SK-N-SH (cell line): ENCODE data around the gene SLIT1. TPM values are rescaled to one million over a fixed set of nuclear protein-coding genes. Genes with fewer than 3 reads are reported as not detected.

ENCODE experiments used
- CTCF ChIA-PET: fragments of 300-600, 350-600 bp; formaldehyde crosslinking; extraction: SDS; loops from one replicate; lab custom pipeline; 2021; lab: Yijun Ruan, JAX
- POLR2A ChIA-PET: fragments of 350-600 bp; sonication (Branson Sonifier 250); formaldehyde crosslinking; extraction: SDS; loops from one replicate; lab custom pipeline; 2020; ENCODE audit warnings: antibody characterized with exemption, inconsistent platforms; lab: Yijun Ruan, JAX
- DNase-seq: peaks from one replicate; pipeline ENCODE4 v3.0.0; 2012
- H2AFZ ChIP-seq: fragments of 200-600 bp; sonication (generic); 2 replicates; pipeline ENCODE4 v1.8.1; 2016; ENCODE audit warnings: antibody characterized with exemption, mild to moderate bottlenecking, low read depth
- H3F3A ChIP-seq: fragments of 200-600 bp; sonication (generic); replicated peaks from 2 replicates; pipeline ENCODE3; 2016; ENCODE audit warnings: antibody characterized with exemption, mild to moderate bottlenecking; ENCODE audit not compliant: insufficient read depth
- H3K27ac ChIP-seq, 2 experiments: fragments of 200-500 bp in 1 of 2; fragments of 200-600 bp in 1 of 2; sonication (Bioruptor generic) in 1 of 2; sonication (generic), shearing (Covaris generic) in 1 of 2; 2 replicates each; pipeline versions ENCODE4 v1.5.1 to v1.6.1; 2014 to 2016; ENCODE audit warnings: low read depth in 2 of 2, inconsistent platforms in 1 of 2, low read length in 1 of 2, mild to moderate bottlenecking in 1 of 2, mixed read lengths in 1 of 2
- H3K27me3 ChIP-seq: fragments of 200-600 bp; sonication (generic), shearing (Covaris generic); 2 replicates; pipeline ENCODE4 v1.6.1; 2016; ENCODE audit warnings: mixed run types; ENCODE audit not compliant: insufficient read depth
- H3K36me3 ChIP-seq, 2 experiments: fragments of 200-500 bp in 1 of 2; fragments of 200-600 bp in 1 of 2; sonication (Bioruptor generic) in 1 of 2; sonication (generic) in 1 of 2; replicated peaks in 1 of 2; 2 replicates each; pipeline versions ENCODE3 to v1.5.1; 2014 to 2016; ENCODE audit warnings: low read length in 1 of 2, mild to moderate bottlenecking in 1 of 2; ENCODE audit not compliant: insufficient read depth in 2 of 2, control insufficient read depth in 1 of 2
- H3K4me1 ChIP-seq, 2 experiments: fragments of 200-500 bp in 1 of 2; fragments of 200-600 bp in 1 of 2; sonication (Bioruptor generic) in 1 of 2; sonication (generic), shearing (Covaris generic) in 1 of 2; 2 replicates each; pipeline versions ENCODE4 v1.5.1 to v1.6.1; 2014 to 2016; ENCODE audit warnings: low read depth in 1 of 2, low read length in 1 of 2, mixed run types in 1 of 2; ENCODE audit not compliant: insufficient read depth in 2 of 2, control insufficient read depth in 1 of 2
- H3K4me2 ChIP-seq: fragments of 200-600 bp; sonication (generic), shearing (Covaris generic); 2 replicates; pipeline ENCODE4 v1.6.1; 2017; ENCODE audit warnings: mixed run types
- H3K4me3 ChIP-seq, 2 experiments: fragments of 200-500 bp in 1 of 2; fragments of 200-600 bp in 1 of 2; sonication (Bioruptor generic) in 1 of 2; sonication (generic), shearing (Covaris generic) in 1 of 2; 2 replicates each; pipeline versions ENCODE4 v1.5.1 to v1.8.1; 2014 to 2016; ENCODE audit warnings: low read depth in 2 of 2, inconsistent platforms in 1 of 2, low read length in 1 of 2, mild to moderate bottlenecking in 1 of 2, mixed read lengths in 1 of 2, moderate library complexity in 1 of 2
- H3K79me2 ChIP-seq: fragments of 200-600 bp; sonication (generic); 2 replicates; pipeline ENCODE4 v1.8.1; 2017; ENCODE audit warnings: mild to moderate bottlenecking; ENCODE audit not compliant: insufficient read depth
- H3K9ac ChIP-seq: fragments of 200-600 bp; sonication (generic); 2 replicates; pipeline ENCODE4 v1.6.1; 2017; ENCODE audit warnings: mixed run types
- H3K9me2 ChIP-seq: fragments of 200-600 bp; sonication (generic); 2 replicates; pipeline ENCODE4 v1.6.1; 2017; ENCODE audit warnings: mixed run types
- H3K9me3 ChIP-seq: fragments of 200-600 bp; sonication (generic); 2 replicates; pipeline ENCODE4 v1.6.1; 2017; ENCODE audit warnings: mixed run types, mild to moderate bottlenecking, moderate library complexity
- H4K20me1 ChIP-seq: fragments of 200-600 bp; sonication (generic); 2 replicates; pipeline ENCODE4 v1.6.1; 2017; ENCODE audit warnings: mild to moderate bottlenecking, mixed run types; ENCODE audit not compliant: insufficient read depth
- ELF1 ChIP-seq: IDR thresholded peaks from 2 replicates; pipeline ENCODE4 v1.4.0; 2012
- EP300 ChIP-seq, 2 experiments: IDR thresholded peaks; 2 replicates each; pipeline versions ENCODE4 v1.4.0 to v1.6.1; 2012; ENCODE audit warnings: borderline replicate concordance in 1 of 2, low read depth in 1 of 2, low read length in 1 of 2
- EZH2phosphoT487 ChIP-seq: fragments of 200-600 bp; sonication (generic); IDR thresholded peaks from 2 replicates; pipeline ENCODE4 v1.6.1; 2017; ENCODE audit warnings: low read depth, mixed run types, mild to moderate bottlenecking, antibody characterized with exemption, moderate library complexity, borderline replicate concordance
- FOXM1 ChIP-seq: IDR thresholded peaks from 2 replicates; pipeline ENCODE4 v1.4.0; 2012; ENCODE audit warnings: low read depth, mild to moderate bottlenecking
- GATA2 ChIP-seq: sonication (generic); formaldehyde crosslinking; IDR thresholded peaks from 2 replicates; pipeline ENCODE4 v1.5.0; 2020; ENCODE audit warnings: mild to moderate bottlenecking, missing genetic modification reagents
- NFIC ChIP-seq: IDR thresholded peaks from 2 replicates; pipeline ENCODE4 v1.4.0; 2012; ENCODE audit warnings: borderline replicate concordance
- NRF1 ChIP-seq: IDR thresholded peaks from 2 replicates; pipeline ENCODE4 v1.6.1; 2012; ENCODE audit warnings: low read depth, mild to moderate bottlenecking, low read length
- RAD21 ChIP-seq: IDR thresholded peaks from 2 replicates; pipeline ENCODE4 v1.6.1; 2012; ENCODE audit warnings: mild to moderate bottlenecking, low read length
- RCOR1 ChIP-seq: fragments of 150-350 bp; IDR thresholded peaks from 2 replicates; pipeline ENCODE4 v1.6.1; 2017; ENCODE audit warnings: antibody characterized with exemption, low read length
- WGBS: methylation state at CpG from one replicate; pipeline ENCODE4 v1.1.6; 2017; ENCODE audit warnings: low lambda C conversion rate; 5-methylcytosine and 5-hydroxymethylcytosine counted together
- polyA plus RNA-seq, 3 experiments: library from polyadenylated mRNA; depleted of rRNA; stranded (reverse); fragments of >200 nt; gene quantifications; 2 replicates each; pipeline ENCODE4 v1.2.3, GENCODE V29; 2012
- TF ChIP-seq, protein P1 (sequence below): IDR thresholded peaks from 2 replicates; pipeline ENCODE4 v1.4.0; 2012; ENCODE audit warnings: low read depth, borderline replicate concordance
- TF ChIP-seq, protein P2 (sequence below): IDR thresholded peaks from 2 replicates; pipeline ENCODE4 v1.4.0; 2012; ENCODE audit warnings: low read depth
- TF ChIP-seq, protein P3 (sequence below): IDR thresholded peaks from 2 replicates; pipeline ENCODE4 v1.6.1; 2012; ENCODE audit warnings: mild to moderate bottlenecking, low read depth, low read length, moderate library complexity
- TF ChIP-seq, protein P4 (sequence below): fragments of 150-350 bp; IDR thresholded peaks from 2 replicates; pipeline ENCODE4 v1.6.1; 2017; ENCODE audit warnings: antibody characterized with exemption, low read length, low read depth, borderline replicate concordance
- TF ChIP-seq, protein P5 (sequence below): fragments of 150-350 bp; IDR thresholded peaks from 2 replicates; pipeline ENCODE4 v1.6.1; 2016; ENCODE audit warnings: mild to moderate bottlenecking, low read depth, low read length

SLIT1 gene
- polyA plus RNA-seq, 1 of the 3 experiments (the other 2 are of a cell fraction) = 0.05 TPM

DNA sequence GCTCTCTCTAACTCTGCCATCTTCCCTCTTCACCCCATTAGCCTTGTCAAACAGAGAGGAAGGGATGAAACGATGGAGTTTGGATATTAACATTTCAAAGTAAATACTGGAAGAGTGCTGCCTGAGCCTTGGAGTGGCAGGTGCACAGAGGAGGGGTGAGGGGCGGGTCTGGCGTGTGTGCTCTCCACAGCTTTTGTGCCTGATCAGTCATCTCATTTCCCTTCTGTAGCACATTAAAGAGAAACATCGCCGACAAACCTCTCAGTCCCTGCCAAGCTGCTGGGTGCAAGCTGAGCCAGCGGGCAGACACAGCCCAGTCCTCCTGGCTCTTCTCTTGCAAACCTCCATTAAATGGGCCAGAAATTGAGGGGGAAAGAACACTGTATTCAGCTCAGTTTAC lies 76.2 kb downstream of the SLIT1 start:
- no peak overlapping the region for H3K4me3 ChIP-seq
- H3K79me2 ChIP-seq = no peaks in the 10 kb centered on the region
- no peak overlapping the region for H3K4me2 ChIP-seq
- H3F3A ChIP-seq = no peaks in the 10 kb centered on the region
- peaks cover 6% of the 10 kb centered on the region for H3K27me3 ChIP-seq
- H3K4me1 ChIP-seq = peaks cover 0 to 7% of the 10 kb centered on the region in 2 experiments; a peak in 1 of 4 replicates
- H3K9me3 ChIP-seq = no peaks in the 10 kb centered on the region
- no peaks in the 10 kb centered on the region for H3K9me2 ChIP-seq
- H3K9ac ChIP-seq = no peak overlapping the region
- no peak overlapping the region for H2AFZ ChIP-seq
- no peak overlapping the region for H3K27ac ChIP-seq
- ChIA-PET POLR2A (no interaction called here), CTCF (interaction anchor here (1.3 to 1.8 kb wide), 2 partner anchors 10 to 70 kb away, joined by 4 to 6 read pairs; no protein-coding TSS in a partner anchor)
- WGBS = 49% methylated on average over 6 of the region's 6 CpGs
- no peak for DNase-seq
- TF ChIP-seq, protein P1, sequence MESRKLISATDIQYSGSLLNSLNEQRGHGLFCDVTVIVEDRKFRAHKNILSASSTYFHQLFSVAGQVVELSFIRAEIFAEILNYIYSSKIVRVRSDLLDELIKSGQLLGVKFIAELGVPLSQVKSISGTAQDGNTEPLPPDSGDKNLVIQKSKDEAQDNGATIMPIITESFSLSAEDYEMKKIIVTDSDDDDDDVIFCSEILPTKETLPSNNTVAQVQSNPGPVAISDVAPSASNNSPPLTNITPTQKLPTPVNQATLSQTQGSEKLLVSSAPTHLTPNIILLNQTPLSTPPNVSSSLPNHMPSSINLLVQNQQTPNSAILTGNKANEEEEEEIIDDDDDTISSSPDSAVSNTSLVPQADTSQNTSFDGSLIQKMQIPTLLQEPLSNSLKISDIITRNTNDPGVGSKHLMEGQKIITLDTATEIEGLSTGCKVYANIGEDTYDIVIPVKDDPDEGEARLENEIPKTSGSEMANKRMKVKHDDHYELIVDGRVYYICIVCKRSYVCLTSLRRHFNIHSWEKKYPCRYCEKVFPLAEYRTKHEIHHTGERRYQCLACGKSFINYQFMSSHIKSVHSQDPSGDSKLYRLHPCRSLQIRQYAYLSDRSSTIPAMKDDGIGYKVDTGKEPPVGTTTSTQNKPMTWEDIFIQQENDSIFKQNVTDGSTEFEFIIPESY = no peak
- TF ChIP-seq FOXM1 (no peak), EP300 (IDR thresholded peaks at IDR 0.05; ENCODE audit: borderline replicate concordance in 1 of 2, low read depth in 1 of 2, low read length in 1 of 2) (no peak)
- TF ChIP-seq, protein P2, sequence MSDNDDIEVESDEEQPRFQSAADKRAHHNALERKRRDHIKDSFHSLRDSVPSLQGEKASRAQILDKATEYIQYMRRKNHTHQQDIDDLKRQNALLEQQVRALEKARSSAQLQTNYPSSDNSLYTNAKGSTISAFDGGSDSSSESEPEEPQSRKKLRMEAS = no peak
- H3K36me3 ChIP-seq = no peaks in the 10 kb centered on the region
- no peaks in the 10 kb centered on the region for H4K20me1 ChIP-seq

DNA sequence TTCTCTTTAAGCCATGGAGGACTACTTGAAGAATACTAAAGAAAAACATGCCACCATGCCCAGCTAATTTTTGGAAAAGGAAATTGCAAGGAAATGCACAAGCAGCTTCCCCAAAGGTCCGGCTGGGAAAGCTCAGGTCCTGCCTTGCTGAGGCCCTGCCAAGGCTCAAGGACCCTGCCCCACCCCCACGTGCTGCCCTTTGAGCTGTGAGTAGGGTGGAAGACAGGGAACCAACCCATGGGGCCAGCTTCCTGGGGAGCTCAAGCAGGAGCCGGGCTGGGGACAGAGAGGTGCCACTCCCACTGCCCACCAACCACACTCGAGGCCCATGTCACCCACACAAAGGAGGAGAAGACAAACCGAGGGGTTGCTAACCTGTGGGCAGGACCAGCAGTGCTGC lies 78.2 kb downstream of the SLIT1 start:
- DNase-seq = no peak
- Histone ChIP-seq H3K9me3 (no peaks in the 10 kb centered on the region), H3K27ac (no peak overlapping the region), H3K36me3 (no peaks in the 10 kb centered on the region), H3K9me2 (no peaks in the 10 kb centered on the region)
- CTCF ChIA-PET = interaction anchor here (1.1 to 2.1 kb wide), 4 partner anchors 12 to 103 kb away, joined by 4 to 12 read pairs (median 9); no protein-coding TSS in a partner anchor
- TF ChIP-seq GATA2 (CRISPR knock-in tag) = no peak
- TF ChIP-seq FOXM1 = no peak
- no peak for TF ChIP-seq NRF1
- TF ChIP-seq, protein P3, sequence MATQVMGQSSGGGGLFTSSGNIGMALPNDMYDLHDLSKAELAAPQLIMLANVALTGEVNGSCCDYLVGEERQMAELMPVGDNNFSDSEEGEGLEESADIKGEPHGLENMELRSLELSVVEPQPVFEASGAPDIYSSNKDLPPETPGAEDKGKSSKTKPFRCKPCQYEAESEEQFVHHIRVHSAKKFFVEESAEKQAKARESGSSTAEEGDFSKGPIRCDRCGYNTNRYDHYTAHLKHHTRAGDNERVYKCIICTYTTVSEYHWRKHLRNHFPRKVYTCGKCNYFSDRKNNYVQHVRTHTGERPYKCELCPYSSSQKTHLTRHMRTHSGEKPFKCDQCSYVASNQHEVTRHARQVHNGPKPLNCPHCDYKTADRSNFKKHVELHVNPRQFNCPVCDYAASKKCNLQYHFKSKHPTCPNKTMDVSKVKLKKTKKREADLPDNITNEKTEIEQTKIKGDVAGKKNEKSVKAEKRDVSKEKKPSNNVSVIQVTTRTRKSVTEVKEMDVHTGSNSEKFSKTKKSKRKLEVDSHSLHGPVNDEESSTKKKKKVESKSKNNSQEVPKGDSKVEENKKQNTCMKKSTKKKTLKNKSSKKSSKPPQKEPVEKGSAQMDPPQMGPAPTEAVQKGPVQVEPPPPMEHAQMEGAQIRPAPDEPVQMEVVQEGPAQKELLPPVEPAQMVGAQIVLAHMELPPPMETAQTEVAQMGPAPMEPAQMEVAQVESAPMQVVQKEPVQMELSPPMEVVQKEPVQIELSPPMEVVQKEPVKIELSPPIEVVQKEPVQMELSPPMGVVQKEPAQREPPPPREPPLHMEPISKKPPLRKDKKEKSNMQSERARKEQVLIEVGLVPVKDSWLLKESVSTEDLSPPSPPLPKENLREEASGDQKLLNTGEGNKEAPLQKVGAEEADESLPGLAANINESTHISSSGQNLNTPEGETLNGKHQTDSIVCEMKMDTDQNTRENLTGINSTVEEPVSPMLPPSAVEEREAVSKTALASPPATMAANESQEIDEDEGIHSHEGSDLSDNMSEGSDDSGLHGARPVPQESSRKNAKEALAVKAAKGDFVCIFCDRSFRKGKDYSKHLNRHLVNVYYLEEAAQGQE = no peak
- TF ChIP-seq, protein P1 = no peak
- TF ChIP-seq RCOR1 = no peak
- TF ChIP-seq ELF1 = no peak
- TF ChIP-seq EZH2phosphoT487 = no peak
- TF ChIP-seq RAD21 = no peak
- TF ChIP-seq, protein P4, sequence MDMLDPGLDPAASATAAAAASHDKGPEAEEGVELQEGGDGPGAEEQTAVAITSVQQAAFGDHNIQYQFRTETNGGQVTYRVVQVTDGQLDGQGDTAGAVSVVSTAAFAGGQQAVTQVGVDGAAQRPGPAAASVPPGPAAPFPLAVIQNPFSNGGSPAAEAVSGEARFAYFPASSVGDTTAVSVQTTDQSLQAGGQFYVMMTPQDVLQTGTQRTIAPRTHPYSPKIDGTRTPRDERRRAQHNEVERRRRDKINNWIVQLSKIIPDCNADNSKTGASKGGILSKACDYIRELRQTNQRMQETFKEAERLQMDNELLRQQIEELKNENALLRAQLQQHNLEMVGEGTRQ = no peak
- no peak for TF ChIP-seq NFIC
- TF ChIP-seq, protein P5, sequence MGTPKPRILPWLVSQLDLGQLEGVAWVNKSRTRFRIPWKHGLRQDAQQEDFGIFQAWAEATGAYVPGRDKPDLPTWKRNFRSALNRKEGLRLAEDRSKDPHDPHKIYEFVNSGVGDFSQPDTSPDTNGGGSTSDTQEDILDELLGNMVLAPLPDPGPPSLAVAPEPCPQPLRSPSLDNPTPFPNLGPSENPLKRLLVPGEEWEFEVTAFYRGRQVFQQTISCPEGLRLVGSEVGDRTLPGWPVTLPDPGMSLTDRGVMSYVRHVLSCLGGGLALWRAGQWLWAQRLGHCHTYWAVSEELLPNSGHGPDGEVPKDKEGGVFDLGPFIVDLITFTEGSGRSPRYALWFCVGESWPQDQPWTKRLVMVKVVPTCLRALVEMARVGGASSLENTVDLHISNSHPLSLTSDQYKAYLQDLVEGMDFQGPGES = no peak
- TF ChIP-seq, all 33 proteins: peak for 0
- Histone ChIP-seq H3K79me2 (no peaks in the 10 kb centered on the region), H3F3A (no peaks in the 10 kb centered on the region), H3K4me3 (no peak overlapping the region), H3K27me3 (peaks cover 19% of the 10 kb centered on the region), H3K9ac (no peak overlapping the region), H2AFZ (no peak overlapping the region), H3K4me1 (peaks cover 0 to 7% of the 10 kb centered on the region in 2 experiments; a peak in 1 of 4 replicates), H4K20me1 (no peaks in the 10 kb centered on the region), H3K4me2 (no peak overlapping the region)
- 21% methylated on average over 5 of the region's 5 CpGs for WGBS
- POLR2A ChIA-PET = no interaction called here
